Activated T-helper 17 cell treated with anti-CD3 and anti-CD28 coated beads, Interleukin-2, amount 50 U/mL, for 72 hours (primary cell): ENCODE data around the gene BEST2. TPM values are rescaled to one million over a fixed set of nuclear protein-coding genes. Genes with fewer than 3 reads are reported as not detected.

ENCODE experiments used
- ATAC-seq: fragments of 150-1000 bp; cut with Tn5 transposase; replicated peaks from 2 replicates; pipeline ENCODE4 v1.10.0; 2021; ENCODE audit warnings: mild to moderate bottlenecking, moderate library complexity
- H3K27ac Mint-ChIP-seq: one replicate; pipeline ENCODE4 v1.8.0; 2022; ENCODE audit warnings: mixed read lengths
- H3K27me3 Mint-ChIP-seq: one replicate; pipeline ENCODE4 v1.8.0; 2022; ENCODE audit warnings: mixed read lengths
- H3K36me3 Mint-ChIP-seq: one replicate; pipeline ENCODE4 v1.8.0; 2022; ENCODE audit warnings: low read depth, mild to moderate bottlenecking, mixed read lengths
- H3K4me1 Mint-ChIP-seq: one replicate; pipeline ENCODE4 v1.8.0; 2022; ENCODE audit warnings: mixed read lengths
- H3K4me3 Mint-ChIP-seq: one replicate; pipeline ENCODE4 v1.8.0; 2022; ENCODE audit warnings: mild to moderate bottlenecking, mixed read lengths
- H3K9me3 Mint-ChIP-seq: one replicate; pipeline ENCODE4 v1.8.0; 2022; ENCODE audit warnings: mixed read lengths
- total RNA-seq, 2 donors: library from RNA; stranded (reverse); gene quantifications; one replicate each; pipeline ENCODE4 v1.2.3, GENCODE V29; 2022

The BEST2 gene
- total RNA-seq, 2 donors from 2014 or later, result not detected

- Mint-ChIP-seq H3K27ac (no peak overlapping the region), H3K4me3 (no peak overlapping the region), H3K27me3 (no peaks in the 10 kb centered on the region), H3K4me1 (peaks cover 4% of the 10 kb centered on the region), H3K9me3 (no peaks in the 10 kb centered on the region), H3K36me3 (peaks cover 14% of the 10 kb centered on the region)
- peak; percentile 6 for ATAC-seq
These were observed 32.8 kb downstream of the BEST2 start for GRCh38 chr19:12784394-12784870.

- peak; percentile 1 for ATAC-seq
- H3K4me3 Mint-ChIP-seq, result no peak overlapping the region
- peaks cover 14% of the 10 kb centered on the region for H3K36me3 Mint-ChIP-seq
- no peak overlapping the region for H3K27ac Mint-ChIP-seq
- peaks cover 4% of the 10 kb centered on the region for H3K4me1 Mint-ChIP-seq
- no peaks in the 10 kb centered on the region for H3K9me3 Mint-ChIP-seq
- H3K27me3 Mint-ChIP-seq, result no peaks in the 10 kb centered on the region
These were observed 33.4 kb downstream of the BEST2 start for GRCh38 chr19:12784871-12785430.

- no peak overlapping the region for H3K4me3 Mint-ChIP-seq
- no peak overlapping the region for H3K27ac Mint-ChIP-seq
- ATAC-seq, result no peak
- peaks cover 16% of the 10 kb centered on the region for H3K36me3 Mint-ChIP-seq
- H3K27me3 Mint-ChIP-seq, result no peaks in the 10 kb centered on the region
- H3K4me1 Mint-ChIP-seq, result peaks cover 4% of the 10 kb centered on the region
- no peaks in the 10 kb centered on the region for H3K9me3 Mint-ChIP-seq
These were observed 33.9 kb downstream of the BEST2 start for GRCh38 chr19:12785431-12786031.

- peaks cover 24% of the 10 kb centered on the region for H3K36me3 Mint-ChIP-seq
- no peaks in the 10 kb centered on the region for H3K27me3 Mint-ChIP-seq
- H3K9me3 Mint-ChIP-seq, result no peaks in the 10 kb centered on the region
- H3K4me3 Mint-ChIP-seq, result no peak overlapping the region
- no peak for ATAC-seq
- no peak overlapping the region for H3K27ac Mint-ChIP-seq
- peaks cover 4% of the 10 kb centered on the region for H3K4me1 Mint-ChIP-seq
These were observed 34.7 kb downstream of the BEST2 start for GRCh38 chr19:12786141-12786870.

GRCh38 chr19:12786952-12787351 lies 35.4 kb downstream of the BEST2 start:
- no peaks in the 10 kb centered on the region for H3K9me3 Mint-ChIP-seq
- H3K4me1 Mint-ChIP-seq, result peaks cover 4% of the 10 kb centered on the region
- peaks cover 27% of the 10 kb centered on the region for H3K36me3 Mint-ChIP-seq
- H3K27me3 Mint-ChIP-seq, result no peaks in the 10 kb centered on the region
- peak overlapping the region; percentile 5 for H3K4me3 Mint-ChIP-seq
- no peak overlapping the region for H3K27ac Mint-ChIP-seq
- ATAC-seq, result no peak

GRCh38 chr19:12787458-12787857 lies 35.9 kb downstream of the BEST2 start:
- Mint-ChIP-seq H3K9me3 (no peaks in the 10 kb centered on the region), H3K27ac (no peak overlapping the region)

GRCh38 chr19:12788042-12788681 lies 36.6 kb downstream of the BEST2 start:
- no peaks in the 10 kb centered on the region for H3K27me3 Mint-ChIP-seq
- H3K9me3 Mint-ChIP-seq, result no peaks in the 10 kb centered on the region
- no peak for ATAC-seq
- peaks cover 36% of the 10 kb centered on the region for H3K36me3 Mint-ChIP-seq
- H3K4me3 Mint-ChIP-seq, result peak overlapping the region; percentile 97
- peak overlapping the region; percentile 96 for H3K27ac Mint-ChIP-seq
- H3K4me1 Mint-ChIP-seq, result no peaks in the 10 kb centered on the region

More at GRCh38 chr19:12787458-12787857, 35.9 kb downstream of the BEST2 start:
- Mint-ChIP-seq H3K4me3 (peak overlapping the region; percentile 97), H3K27me3 (no peaks in the 10 kb centered on the region), H3K36me3 (peaks cover 29% of the 10 kb centered on the region), H3K4me1 (no peaks in the 10 kb centered on the region)
- ATAC-seq, result no peak

- Mint-ChIP-seq H3K27ac (peak overlapping the region; percentile 96), H3K27me3 (no peaks in the 10 kb centered on the region), H3K4me1 (no peaks in the 10 kb centered on the region), H3K4me3 (peak overlapping the region; percentile 97), H3K36me3 (peaks cover 40% of the 10 kb centered on the region), H3K9me3 (no peaks in the 10 kb centered on the region)
- no peak for ATAC-seq
These were observed 37.1 kb downstream of the BEST2 start for GRCh38 chr19:12788682-12789097.

GRCh38 chr19:12789098-12789903 lies 37.7 kb downstream of the BEST2 start:
- Mint-ChIP-seq H3K4me1 (peaks cover 2% of the 10 kb centered on the region), H3K27me3 (no peaks in the 10 kb centered on the region), H3K4me3 (peak overlapping the region; percentile 97), H3K36me3 (peaks cover 44% of the 10 kb centered on the region), H3K27ac (peak overlapping the region; percentile 96), H3K9me3 (no peaks in the 10 kb centered on the region)
- no peak for ATAC-seq

- Mint-ChIP-seq H3K36me3 (peaks cover 50% of the 10 kb centered on the region), H3K9me3 (no peaks in the 10 kb centered on the region), H3K4me3 (peak overlapping the region; percentile 97), H3K4me1 (peaks cover 5% of the 10 kb centered on the region), H3K27me3 (no peaks in the 10 kb centered on the region), H3K27ac (peak overlapping the region; percentile 98)
- ATAC-seq, result peak; percentile 62
These were observed 38.5 kb downstream of the BEST2 start for GRCh38 chr19:12789904-12790619.

- ATAC-seq, result no peak
- Mint-ChIP-seq H3K27me3 (no peaks in the 10 kb centered on the region), H3K27ac (peak overlapping the region; percentile 98), H3K4me3 (peak overlapping the region; percentile 97), H3K4me1 (peaks cover 8% of the 10 kb centered on the region), H3K36me3 (peaks cover 50% of the 10 kb centered on the region), H3K9me3 (no peaks in the 10 kb centered on the region)
These were observed 39.2 kb downstream of the BEST2 start for GRCh38 chr19:12790628-12791344.

GRCh38 chr19:12791345-12792050 lies 39.9 kb downstream of the BEST2 start, which contains the start of gene JUNB:
JUNB (plus strand) TSS chr19:12791486; CDS start chr19:12791772, 286 bp downstream.
- ATAC-seq, result peak; percentile 47
- peaks cover 15% of the 10 kb centered on the region for H3K4me1 Mint-ChIP-seq
- H3K27me3 Mint-ChIP-seq, result no peaks in the 10 kb centered on the region
- H3K4me3 Mint-ChIP-seq, result peak within 1 kb of the TSS; percentile 97
- peaks cover 54% of the 10 kb centered on the region for H3K36me3 Mint-ChIP-seq
- no peaks in the 10 kb centered on the region for H3K9me3 Mint-ChIP-seq
- H3K27ac Mint-ChIP-seq, result peak within 1 kb of the TSS; percentile 98
